IMR-90 (cell line): Measurements from ENCODE around the gene NCAM1.

Experiments used
- CEBPB ChIP-seq: IDR thresholded peaks from 2 replicates; pipeline ENCODE4 v1.6.1; 2012; ENCODE audit warnings: low read depth, low read length, improper control_type of control experiment
- CHD1 ChIP-seq: IDR thresholded peaks from 2 replicates; pipeline ENCODE4 v1.6.1; 2012; ENCODE audit warnings: low read depth, low read length, improper control_type of control experiment
- CTCF ChIP-seq: conservative IDR thresholded peaks from 2 replicates; pipeline ENCODE4 v1.5.1; 2012; ENCODE audit warnings: mild to moderate bottlenecking, low read depth, low read length, improper control_type of control experiment
- MAZ ChIP-seq: IDR thresholded peaks from 2 replicates; pipeline ENCODE4 v1.6.1; 2012; ENCODE audit warnings: low read depth, mild to moderate bottlenecking, low read length, improper control_type of control experiment, moderate library complexity, borderline replicate concordance
- MXI1 ChIP-seq: IDR thresholded peaks from 2 replicates; pipeline ENCODE4 v1.6.1; 2012; ENCODE audit warnings: low read depth, mild to moderate bottlenecking, low read length, moderate library complexity, borderline replicate concordance
- POLR2A ChIP-seq: IDR thresholded peaks from 2 replicates; pipeline ENCODE4 v1.6.1; 2012; ENCODE audit warnings: mild to moderate bottlenecking, low read depth, low read length
- RAD21 ChIP-seq: IDR thresholded peaks from 2 replicates; pipeline ENCODE4 v1.6.1; 2012; ENCODE audit warnings: low read length, improper control_type of control experiment
- RFX5 ChIP-seq: IDR thresholded peaks from 2 replicates; pipeline ENCODE4 v1.8.0; 2012; ENCODE audit warnings: low read depth, mild to moderate bottlenecking, low read length, moderate library complexity
- SMC3 ChIP-seq: fragments of 150-350 bp; IDR thresholded peaks from 2 replicates; pipeline ENCODE4 v1.6.1; 2016; ENCODE audit warnings: low read depth, mild to moderate bottlenecking, antibody characterized with exemption, low read length, moderate library complexity
- USF2 ChIP-seq: fragments of 150-350 bp; IDR thresholded peaks from 2 replicates; pipeline ENCODE4 v1.6.1; 2017; ENCODE audit warnings: mild to moderate bottlenecking, antibody characterized with exemption, low read length, low read depth

DNA sequence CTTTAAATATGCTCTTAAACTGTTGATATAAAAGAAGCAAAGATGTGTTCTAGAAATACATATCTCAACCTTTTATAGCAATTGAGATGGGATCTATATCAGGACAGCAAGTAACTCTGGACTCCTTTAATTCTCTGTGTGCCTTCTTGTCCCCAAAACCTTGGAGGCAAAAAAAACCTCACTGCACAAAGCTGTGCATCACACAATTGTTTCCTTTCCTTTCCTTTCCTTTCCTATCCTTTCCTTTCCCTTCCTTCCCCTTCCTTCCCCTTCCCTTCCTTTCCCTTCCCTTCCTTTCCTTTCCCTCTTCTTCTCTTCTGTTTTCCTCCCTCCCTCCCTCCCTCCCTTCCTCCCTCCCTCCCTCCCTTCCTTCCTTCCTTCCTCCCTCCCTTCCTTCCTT lies 343.7 kb downstream of the NCAM1 start:
- TF ChIP-seq POLR2A (no peak), CEBPB (no peak), RFX5 (no peak), CTCF (no peak), USF2 (no peak), SMC3 (no peak), CHD1 (no peak), RAD21 (no peak), MXI1 (no peak), MAZ (no peak)
